PC-3 (cell line): ENCODE data around the gene CTSW. TPM values are rescaled to one million over a fixed set of nuclear protein-coding genes. Genes with fewer than 3 reads are reported as not detected.

ENCODE experiments used
- ATAC-seq: fragments of 200-7000 bp; cut with Tn5 transposase; 2 replicates; pipeline ENCODE4 v1.9.1; 2020; ENCODE audit warnings: mild to moderate bottlenecking, moderate library complexity
- BruUV-seq: library from RNA; stranded (reverse); fragments of 400-500 nt; replicated peaks from 2 replicates; lab custom pipeline; 2021; lab: Mats Ljungman, UMichigan
- CTCF ChIA-PET: fragments of 300-600 bp; sonication (Branson Sonifier 250); formaldehyde crosslinking; loops from one replicate; lab custom pipeline; 2022; ENCODE audit warnings: antibody characterized with exemption; lab: Charles Lee
- POLR2A ChIA-PET: fragments of 300-600 bp; sonication (Branson Sonifier 250); formaldehyde crosslinking; loops from one replicate; lab custom pipeline; 2022; ENCODE audit warnings: antibody characterized with exemption; ENCODE audit not compliant: unreplicated experiment; lab: Charles Lee
- DNase-seq: peaks from one replicate; pipeline ENCODE4 v3.0.0-alpha.2; 2015
- H2AFZ ChIP-seq: fragments of 300-600 bp; sonication (generic); 2 replicates; pipeline ENCODE4 v1.6.0; 2016; ENCODE audit warnings: antibody characterized with exemption, low read length
- H3F3A ChIP-seq: fragments of 300-600 bp; sonication (generic); one replicate; pipeline ENCODE4 v1.6.0; 2017; ENCODE audit warnings: antibody characterized with exemption, low read length, control low read depth, mild to moderate bottlenecking; ENCODE audit not compliant: unreplicated experiment
- H3K27ac ChIP-seq: fragments of 300-600 bp; sonication (generic); 2 replicates; pipeline ENCODE4 v1.5.1; 2016; ENCODE audit warnings: mild to moderate bottlenecking, low read length
- H3K27me3 ChIP-seq: fragments of 300-600 bp; sonication (generic); 2 replicates; pipeline ENCODE4 v1.6.1; 2016; ENCODE audit warnings: low read length, mixed read lengths
- H3K36me3 ChIP-seq: fragments of 300-600 bp; sonication (generic); 2 replicates; pipeline ENCODE4 v1.6.1; 2016; ENCODE audit warnings: low read depth, mixed run types, low read length, mixed read lengths
- H3K4me1 ChIP-seq: fragments of 300-600 bp; sonication (generic); 2 replicates; pipeline ENCODE4 v1.5.1; 2016; ENCODE audit warnings: low read length; ENCODE audit not compliant: insufficient read depth
- H3K4me2 ChIP-seq: fragments of 300-600 bp; sonication (generic); 2 replicates; pipeline ENCODE4 v1.6.0; 2016; ENCODE audit warnings: low read length
- H3K4me3 ChIP-seq: fragments of 300-600 bp; sonication (generic); 2 replicates; pipeline ENCODE4 v1.5.1; 2016; ENCODE audit warnings: mild to moderate bottlenecking, low read length, mixed read lengths
- H3K79me2 ChIP-seq: fragments of 300-600 bp; sonication (generic); 2 replicates; pipeline ENCODE4 v1.6.1; 2017; ENCODE audit warnings: low read length, mixed read lengths
- H3K9ac ChIP-seq: fragments of 300-600 bp; sonication (generic); 2 replicates; pipeline ENCODE4 v1.6.0; 2016; ENCODE audit warnings: mild to moderate bottlenecking, low read length
- H3K9me2 ChIP-seq: fragments of 300-600 bp; sonication (generic); replicated peaks from 2 replicates; pipeline ENCODE4 v1.6.1; 2016; ENCODE audit warnings: mixed run types, low read length, mixed read lengths
- H3K9me3 ChIP-seq: fragments of 300-600 bp; sonication (generic); 2 replicates; pipeline ENCODE4 v1.6.1; 2016; ENCODE audit warnings: low read length, mixed read lengths
- H4K20me1 ChIP-seq: fragments of 300-600 bp; sonication (generic); 2 replicates; pipeline ENCODE4 v1.6.1; 2016; ENCODE audit warnings: low read length, mixed read lengths
- CTCF ChIP-seq: fragments of 300-600 bp; sonication (generic); conservative IDR thresholded peaks from 2 replicates; pipeline ENCODE4 v1.5.1; 2017; ENCODE audit warnings: antibody characterized with exemption, low read depth, mild to moderate bottlenecking, low read length
- EZH2 ChIP-seq: fragments of 300-600 bp; sonication (generic); IDR thresholded peaks from one replicate; pipeline ENCODE4 v1.6.1; 2017; ENCODE audit warnings: antibody characterized with exemption, mild to moderate bottlenecking, low read length; ENCODE audit not compliant: unreplicated experiment
- EZH2phosphoT487 ChIP-seq: fragments of 300-600 bp; sonication (generic); IDR thresholded peaks from 2 replicates; pipeline ENCODE4 v1.6.1; 2018; ENCODE audit warnings: mild to moderate bottlenecking, antibody characterized with exemption, low read length, borderline replicate concordance
- intact Hi-C: fragments of 100-400 bp; cut with micrococcal nuclease; formaldehyde crosslinking; loops from 2 replicates; pipeline ENCODE4 v1.9.0; 2023
- total RNA-seq: library from RNA; depleted of rRNA; stranded (reverse); fragments of >200 nt; gene quantifications from 2 replicates; pipeline ENCODE4 v1.2.3, GENCODE V29; 2014

The CTSW gene
- total RNA-seq, 1 experiment from 2014 or later = 0.11 TPM

- CTCF ChIA-PET = interaction anchor here (0.5 to 2.3 kb wide), 20 partner anchors 11 to 456 kb away, joined by 3 to 26 read pairs (median 7); partner anchors contain the start of genes FOSL1, KAT5 and MUS81
- BruUV-seq = no TSS peak
- Histone ChIP-seq H3K79me2 (peaks cover 36% of the 10 kb centered on the region), H3K9me2 (no peaks in the 10 kb centered on the region), H3F3A (peaks cover 12% of the 10 kb centered on the region), H3K9ac (peak overlapping the region; percentile 54), H3K4me1 (peaks cover 31% of the 10 kb centered on the region), H3K27ac (no peak overlapping the region; the same call in 1 of the 2 replicates), H4K20me1 (peaks cover 4% of the 10 kb centered on the region; the same call in 1 of the 2 replicates), H3K9me3 (no peaks in the 10 kb centered on the region), H3K36me3 (peaks cover 32% of the 10 kb centered on the region), H3K4me2 (peak overlapping the region; percentile 96), H3K27me3 (no peaks in the 10 kb centered on the region), H3K4me3 (peak overlapping the region; percentile 72), H2AFZ (peak overlapping the region; percentile 75)
- no peak for ATAC-seq
- peak; percentile 54 for DNase-seq
- POLR2A ChIA-PET = interaction anchor here (0.6 to 1.6 kb wide), 10 partner anchors 13 to 176 kb away, joined by 4 to 42 read pairs (median 15); partner anchors contain the start of gene MUS81
- TF ChIP-seq CTCF (no peak), EZH2phosphoT487 (no peak), EZH2 (no peak)
- intact Hi-C loops = loop anchor here (1.0 to 2.0 kb wide), 2 partner anchors 29 to 102 kb away; partner anchors contain the start of gene CFL1
Measured at GRCh38 chr11:65887723-65888162, 8.1 kb downstream of the CTSW start.

GRCh38 chr11:65888163-65888814 is 8.7 kb downstream of the CTSW start, which contains the start of gene FIBP:
Gene FIBP, minus strand, starts transcription at chr11:65888471. Its CDS starts 53 bp downstream, at chr11:65888418.
- Histone ChIP-seq H3K36me3 (peaks cover 34% of the 10 kb centered on the region), H3F3A (peaks cover 16% of the 10 kb centered on the region), H2AFZ (peak within 1 kb of the TSS; percentile 75), H3K9me3 (no peaks in the 10 kb centered on the region), H3K9me2 (no peaks in the 10 kb centered on the region), H3K4me3 (peak within 1 kb of the TSS; percentile 72), H3K27ac (peak within 1 kb of the TSS; percentile 56), H3K27me3 (no peaks in the 10 kb centered on the region), H4K20me1 (peaks cover 8% of the 10 kb centered on the region), H3K4me2 (peak within 1 kb of the TSS; percentile 96), H3K79me2 (peaks cover 36% of the 10 kb centered on the region), H3K4me1 (peaks cover 31% of the 10 kb centered on the region), H3K9ac (peak within 1 kb of the TSS; percentile 54)
- TF ChIP-seq EZH2phosphoT487 = no peak
- peak; percentile 87 for TF ChIP-seq CTCF
- ChIA-PET CTCF (interaction anchor here (0.5 to 2.3 kb wide), 20 partner anchors 10 to 456 kb away, joined by 3 to 26 read pairs (median 7); partner anchors contain the start of genes FOSL1, KAT5 and MUS81), POLR2A (interaction anchor here (0.6 to 1.6 kb wide), 12 partner anchors 10 to 177 kb away, joined by 3 to 42 read pairs (median 12); partner anchors contain the start of gene MUS81)
- peak; percentile 14 for ATAC-seq
- no TSS peak for BruUV-seq
- DNase-seq = peak; percentile 98
- intact Hi-C loops = loop anchor here (1.0 to 2.0 kb wide), 2 partner anchors 29 to 101 kb away; partner anchors contain the start of gene CFL1
